Fibroblast of lung (primary cell): ENCODE measurements around the gene PPIL3.

Experiments
- EZH2 ChIP-seq: IDR thresholded peaks from 2 replicates; pipeline ENCODE4 v1.5.1; 2012; ENCODE audit warnings: low read length, control low read depth, mild to moderate bottlenecking; ENCODE audit errors: missing control alignments
- TF ChIP-seq, protein P1 (sequence below), 2 donors: IDR thresholded peaks in 1 of 2; conservative IDR thresholded peaks in 1 of 2; 1 replicate in 1 of 2; 2 replicates in 1 of 2; pipeline ENCODE4 v1.5.1; 2011 to 2012; ENCODE audit warnings: low read length in 2 of 2, control low read depth in 1 of 2, inconsistent platforms in 1 of 2, low read depth in 1 of 2, mild to moderate bottlenecking in 1 of 2

DNA sequence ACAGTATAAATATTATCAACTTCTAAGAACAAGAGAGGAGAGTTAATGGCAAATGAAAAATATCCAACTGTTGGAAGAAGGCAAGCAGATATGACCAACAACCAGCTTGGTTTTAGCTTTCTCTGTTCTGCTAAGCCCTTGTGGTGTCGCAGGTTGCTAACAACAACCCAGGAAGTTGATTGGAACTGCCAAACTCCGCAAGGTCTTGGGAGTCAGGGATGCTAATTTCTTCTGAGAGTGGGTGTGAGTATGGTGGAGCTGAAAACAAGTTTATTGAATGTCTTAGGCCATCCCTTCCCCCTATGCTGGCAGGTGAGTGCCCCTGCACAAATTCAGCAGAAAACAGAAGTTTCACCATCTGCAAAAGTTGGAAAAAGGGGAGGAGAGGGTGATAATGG, 59.6 kb downstream of the PPIL3 start:
- TF ChIP-seq, protein P1, sequence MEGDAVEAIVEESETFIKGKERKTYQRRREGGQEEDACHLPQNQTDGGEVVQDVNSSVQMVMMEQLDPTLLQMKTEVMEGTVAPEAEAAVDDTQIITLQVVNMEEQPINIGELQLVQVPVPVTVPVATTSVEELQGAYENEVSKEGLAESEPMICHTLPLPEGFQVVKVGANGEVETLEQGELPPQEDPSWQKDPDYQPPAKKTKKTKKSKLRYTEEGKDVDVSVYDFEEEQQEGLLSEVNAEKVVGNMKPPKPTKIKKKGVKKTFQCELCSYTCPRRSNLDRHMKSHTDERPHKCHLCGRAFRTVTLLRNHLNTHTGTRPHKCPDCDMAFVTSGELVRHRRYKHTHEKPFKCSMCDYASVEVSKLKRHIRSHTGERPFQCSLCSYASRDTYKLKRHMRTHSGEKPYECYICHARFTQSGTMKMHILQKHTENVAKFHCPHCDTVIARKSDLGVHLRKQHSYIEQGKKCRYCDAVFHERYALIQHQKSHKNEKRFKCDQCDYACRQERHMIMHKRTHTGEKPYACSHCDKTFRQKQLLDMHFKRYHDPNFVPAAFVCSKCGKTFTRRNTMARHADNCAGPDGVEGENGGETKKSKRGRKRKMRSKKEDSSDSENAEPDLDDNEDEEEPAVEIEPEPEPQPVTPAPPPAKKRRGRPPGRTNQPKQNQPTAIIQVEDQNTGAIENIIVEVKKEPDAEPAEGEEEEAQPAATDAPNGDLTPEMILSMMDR (conservative IDR thresholded peaks at IDR 0.05 in 1 of 2, IDR thresholded peaks at IDR 0.05 in 1 of 2; ENCODE audit: low read depth in 1 of 2, low read length in 2 of 2): no peak
- no peak for TF ChIP-seq EZH2
